Testis (tissue), 2 donors: ENCODE results near the gene NRL.

Experiments used
- CTCF ChIP-seq, 3 experiments: fragments of 450-650 bp in 2 of 3; fragments of 200-600 bp in 1 of 3; sonication (generic) in 1 of 3; IDR thresholded peaks; one replicate each; pipeline ENCODE4 v1.5.1; 2016 to 2019; ENCODE audit warnings: antibody characterized with exemption in 3 of 3, mild to moderate bottlenecking in 2 of 3, moderate library complexity in 1 of 3
- POLR2A ChIP-seq: fragments of 450-650 bp; IDR thresholded peaks from one replicate; pipeline ENCODE4 v1.6.1; 2017; ENCODE audit warnings: antibody characterized with exemption, mild to moderate bottlenecking, moderate library complexity

GRCh38 chr14:24098927-24099813, 15.6 kb downstream of the NRL start:
- no peak for TF ChIP-seq CTCF (IDR thresholded peaks at IDR 0.05)
- TF ChIP-seq POLR2A, result no peak
